Colonic mucosa (tissue), 4 donors: ENCODE data around the gene TSHZ1. TPM values are rescaled to one million over a fixed set of nuclear protein-coding genes. Genes with fewer than 3 reads are reported as not detected.

Experiments
- DNase-seq: peaks from one replicate; pipeline ENCODE4 v3.0.0-alpha.2; 2020
- H3K27ac ChIP-seq: fragments of 200-600 bp; one replicate; pipeline ENCODE4 v1.8.0; 2021
- H3K27me3 ChIP-seq: fragments of 200-600 bp; one replicate; pipeline ENCODE4 v1.8.0; 2021
- H3K36me3 ChIP-seq: fragments of 200-600 bp; one replicate; pipeline ENCODE4 v1.8.0; 2021
- H3K4me1 ChIP-seq: fragments of 200-600 bp; one replicate; pipeline ENCODE4 v1.8.0; 2021; ENCODE audit warnings: mild to moderate bottlenecking
- H3K4me3 ChIP-seq: fragments of 200-600 bp; one replicate; pipeline ENCODE4 v1.8.0; 2021
- H3K9ac ChIP-seq, 2 donors: one replicate each; pipeline ENCODE4 v1.7.0; 2013; ENCODE audit warnings: control low read depth in 2 of 2, low read depth in 2 of 2, low read length in 2 of 2
- H3K9me3 ChIP-seq: fragments of 200-600 bp; one replicate; pipeline ENCODE4 v1.8.0; 2021
- CTCF ChIP-seq: fragments of 200-600 bp; IDR thresholded peaks from one replicate; pipeline ENCODE4 v1.8.0; 2022; ENCODE audit warnings: antibody characterized with exemption, mild to moderate bottlenecking
- intact Hi-C: fragments of 100-400 bp; cut with DNase I; formaldehyde crosslinking; loops from one replicate; pipeline ENCODE4 v1.14.1; 2022
- total RNA-seq, 2 donors: library from RNA; stranded (reverse); fragmentation: NEBNext Ultra II Directional in 1 of 2; extraction: Animal tissue kit (Norgen Biotek cat#: 25700) in 1 of 2; gene quantifications; one replicate each; pipeline ENCODE4 v1.2.1, GENCODE V29; 2021
- donor health status: healthy.
- donor health status: DM: no; HTN: no; CAD: no.
- donor health status: DM: no; HTN: no; CAD: no.

TSHZ1 gene
- total RNA-seq, 2 donors from 2014 or later, result 16.6 to 34.3 TPM

DNA sequence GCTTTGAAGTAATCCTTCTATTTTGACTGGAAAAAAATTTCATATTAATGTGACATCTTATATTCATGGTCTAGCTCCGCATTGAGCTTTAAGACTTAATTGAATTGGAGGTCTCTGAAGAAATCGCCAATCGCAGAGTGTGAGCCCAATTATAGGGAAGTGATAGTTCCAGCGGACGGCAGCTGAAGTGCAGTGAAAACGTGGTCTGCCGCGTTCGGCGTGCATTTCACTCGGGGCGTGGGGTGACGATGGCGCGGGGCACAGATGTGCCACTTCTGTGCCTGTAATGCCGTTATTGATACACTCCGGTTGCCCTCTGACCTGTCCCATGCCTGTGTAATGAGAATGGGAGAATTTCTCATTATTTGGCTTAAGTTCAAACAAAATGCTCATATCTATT is 106.7 kb downstream of the TSHZ1 start:
- TF ChIP-seq CTCF, result no peak
- Histone ChIP-seq H3K36me3 (no peaks in the 10 kb centered on the region), H3K4me3 (no peak overlapping the region), H3K9ac (no peak overlapping the region), H3K4me1 (no peaks in the 10 kb centered on the region), H3K27ac (no peak overlapping the region), H3K27me3 (no peaks in the 10 kb centered on the region), H3K9me3 (no peaks in the 10 kb centered on the region)
- no peak for DNase-seq
- intact Hi-C loops, result no loop called here

GRCh38 chr18:75317703-75318102 is 107.1 kb downstream of the TSHZ1 start:
- Histone ChIP-seq H3K4me3 (no peak overlapping the region), H3K27me3 (no peaks in the 10 kb centered on the region)
- TF ChIP-seq CTCF, result no peak

DNA sequence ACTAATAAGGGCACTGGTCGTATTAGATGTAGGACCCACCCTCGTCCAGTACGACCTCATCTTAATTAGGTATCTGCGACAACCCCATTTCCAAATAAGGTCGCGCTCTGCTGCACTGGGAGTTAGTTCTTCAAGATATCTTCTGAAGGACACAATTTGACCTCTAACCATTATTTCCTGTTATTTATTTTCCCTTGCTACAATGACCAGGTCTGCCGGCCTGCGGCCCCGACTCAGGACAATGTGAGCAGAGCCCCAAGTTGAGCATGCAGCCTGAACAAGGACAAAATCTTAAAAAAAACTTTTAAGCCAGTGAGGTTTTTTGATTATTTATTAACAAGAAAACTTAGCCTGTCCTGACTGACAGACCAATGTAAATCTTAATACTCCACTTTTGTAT is 109.3 kb downstream of the TSHZ1 start:
- Histone ChIP-seq H3K9ac (no peak overlapping the region), H3K27me3 (no peaks in the 10 kb centered on the region), H3K36me3 (no peaks in the 10 kb centered on the region), H3K9me3 (no peaks in the 10 kb centered on the region), H3K27ac (no peak overlapping the region), H3K4me1 (no peaks in the 10 kb centered on the region), H3K4me3 (no peak overlapping the region)
- intact Hi-C loops, result no loop called here
- no peak for TF ChIP-seq CTCF
- DNase-seq, result no peak

More at GRCh38 chr18:75317703-75318102, 107.1 kb downstream of the TSHZ1 start:
- H3K4me1 ChIP-seq, result no peaks in the 10 kb centered on the region
- no peak for DNase-seq
- H3K9me3 ChIP-seq, result no peaks in the 10 kb centered on the region
- no peaks in the 10 kb centered on the region for H3K36me3 ChIP-seq
- intact Hi-C loops, result no loop called here
- no peak overlapping the region for H3K27ac ChIP-seq
- no peak overlapping the region for H3K9ac ChIP-seq

GRCh38 chr18:75320506-75320905 is 109.9 kb downstream of the TSHZ1 start:
- H3K4me3 ChIP-seq, result no peak overlapping the region
- no peak overlapping the region for H3K9ac ChIP-seq
- H3K27me3 ChIP-seq, result no peaks in the 10 kb centered on the region
- intact Hi-C loops, result no loop called here
- H3K36me3 ChIP-seq, result no peaks in the 10 kb centered on the region
- H3K27ac ChIP-seq, result no peak overlapping the region
- DNase-seq, result no peak
- H3K4me1 ChIP-seq, result no peaks in the 10 kb centered on the region
- no peak for TF ChIP-seq CTCF
- no peaks in the 10 kb centered on the region for H3K9me3 ChIP-seq

- intact Hi-C loops, result no loop called here
- DNase-seq, result no peak
- H3K27me3 ChIP-seq, result no peaks in the 10 kb centered on the region
- TF ChIP-seq CTCF, result no peak
- no peaks in the 10 kb centered on the region for H3K4me1 ChIP-seq
- H3K9ac ChIP-seq, result no peak overlapping the region
- no peaks in the 10 kb centered on the region for H3K36me3 ChIP-seq
- no peak overlapping the region for H3K27ac ChIP-seq
- no peak overlapping the region for H3K4me3 ChIP-seq
- no peaks in the 10 kb centered on the region for H3K9me3 ChIP-seq
Measured at GRCh38 chr18:75321431-75321830, 110.8 kb downstream of the TSHZ1 start.

DNA sequence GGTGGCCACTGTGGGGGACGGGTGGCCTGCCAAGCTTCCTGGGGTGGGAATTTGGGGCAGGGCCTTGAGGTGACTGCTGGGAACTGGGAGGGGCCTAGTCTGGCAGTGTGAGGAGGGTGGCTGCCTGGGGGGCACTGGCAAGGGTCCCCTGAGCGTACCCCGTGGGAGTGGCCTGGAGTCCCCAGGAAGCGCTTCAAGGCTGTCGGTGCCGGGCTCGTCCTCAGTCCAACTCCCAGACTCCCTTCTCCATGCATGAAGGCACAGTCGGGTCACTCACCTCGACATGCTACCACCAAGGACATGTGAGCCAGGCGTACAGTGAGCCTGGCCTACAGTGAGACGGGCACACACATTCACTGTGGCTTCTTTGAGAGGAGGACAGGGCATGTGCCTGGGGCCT is 111.6 kb downstream of the TSHZ1 start:
- intact Hi-C loops, result no loop called here
- no peak for DNase-seq

More for the DNA sequence above, 111.6 kb downstream of the TSHZ1 start:
- no peaks in the 10 kb centered on the region for H3K9me3 ChIP-seq
- no peak overlapping the region for H3K27ac ChIP-seq
- H3K4me1 ChIP-seq, result no peaks in the 10 kb centered on the region
- no peaks in the 10 kb centered on the region for H3K36me3 ChIP-seq
- no peak overlapping the region for H3K9ac ChIP-seq
- TF ChIP-seq CTCF, result no peak
- H3K4me3 ChIP-seq, result no peak overlapping the region
- H3K27me3 ChIP-seq, result no peaks in the 10 kb centered on the region
